GM23338 (cell line): ENCODE measurements around the gene CCL18. TPM values are rescaled to one million over a fixed set of nuclear protein-coding genes. Genes with fewer than 3 reads are reported as not detected.

Experiments
- ATAC-seq: fragments of 200-7000 bp; cut with Tn5 transposase; 3 replicates; pipeline ENCODE4 v1.9.1; 2020
- DNase-seq: peaks from one replicate; pipeline ENCODE4 v3.0.0-alpha.2; 2015; ENCODE audit warnings: low spot score
- H2AFZ ChIP-seq: fragments of 200-600 bp; sonication (generic); 2 replicates; pipeline ENCODE4 v1.8.0; 2016; ENCODE audit warnings: antibody characterized with exemption, mild to moderate bottlenecking, moderate library complexity
- H3F3A ChIP-seq: fragments of 200-600 bp; sonication (generic); replicated peaks from 2 replicates; pipeline ENCODE4 v1.8.0; 2017; ENCODE audit warnings: antibody characterized with exemption, mixed run types, low read depth
- H3K27ac ChIP-seq: fragments of 200-600 bp; sonication (generic); 2 replicates; pipeline ENCODE4 v1.6.1; 2016; ENCODE audit warnings: low read depth
- H3K27me3 ChIP-seq: fragments of 200-600 bp; sonication (generic); 2 replicates; pipeline ENCODE4 v1.8.0; 2016; ENCODE audit warnings: mild to moderate bottlenecking, mixed run types, moderate library complexity; ENCODE audit not compliant: insufficient read depth
- H3K36me3 ChIP-seq: fragments of 200-600 bp; sonication (generic); 2 replicates; pipeline ENCODE4 v1.8.0; 2016; ENCODE audit warnings: mild to moderate bottlenecking; ENCODE audit not compliant: insufficient read depth
- H3K4me1 ChIP-seq: fragments of 200-600 bp; sonication (generic); 2 replicates; pipeline ENCODE4 v1.8.0; 2016; ENCODE audit warnings: mild to moderate bottlenecking, moderate library complexity; ENCODE audit not compliant: insufficient read depth
- H3K4me2 ChIP-seq: fragments of 200-600 bp; sonication (generic); 2 replicates; pipeline ENCODE4 v1.7.1; 2017; ENCODE audit warnings: mixed run types
- H3K4me3 ChIP-seq: fragments of 200-600 bp; sonication (generic); 2 replicates; pipeline ENCODE4 v1.6.1; 2016; ENCODE audit warnings: mixed run types
- H3K79me2 ChIP-seq: fragments of 200-600 bp; sonication (generic); replicated peaks from 2 replicates; pipeline ENCODE4 v1.8.0; 2017; ENCODE audit warnings: mild to moderate bottlenecking; ENCODE audit not compliant: insufficient read depth
- H3K9me2 ChIP-seq: fragments of 200-600 bp; sonication (generic); 2 replicates; pipeline ENCODE4 v1.8.0; 2017; ENCODE audit not compliant: insufficient read depth
- H4K20me1 ChIP-seq: fragments of 200-600 bp; sonication (generic); replicated peaks from 2 replicates; pipeline ENCODE4 v1.8.0; 2017; ENCODE audit warnings: mild to moderate bottlenecking; ENCODE audit not compliant: insufficient read depth
- H3K27ac Mint-ChIP-seq: 2 replicates; pipeline ENCODE4 v1.8.0; 2020; ENCODE audit warnings: inconsistent platforms, mild to moderate bottlenecking, moderate library complexity, mixed read lengths
- H3K27me3 Mint-ChIP-seq: 3 replicates; pipeline ENCODE4 v1.8.0; 2022; ENCODE audit warnings: low read depth, mild to moderate bottlenecking, moderate library complexity, mixed read lengths, inconsistent platforms; ENCODE audit not compliant: insufficient read depth, poor library complexity
- H3K36me3 Mint-ChIP-seq: 3 replicates; pipeline ENCODE4 v1.8.0; 2021; ENCODE audit warnings: low read depth, mild to moderate bottlenecking, inconsistent platforms, moderate library complexity, mixed read lengths
- H3K4me1 Mint-ChIP-seq: 3 replicates; pipeline ENCODE4 v1.8.0; 2020; ENCODE audit warnings: mild to moderate bottlenecking, inconsistent platforms, mixed read lengths
- H3K4me3 Mint-ChIP-seq: 3 replicates; pipeline ENCODE4 v1.8.0; 2021; ENCODE audit warnings: moderate library complexity, mild to moderate bottlenecking, inconsistent platforms, mixed read lengths
- H3K9me3 Mint-ChIP-seq: 3 replicates; pipeline ENCODE4 v1.8.0; 2020; ENCODE audit warnings: moderate library complexity, mild to moderate bottlenecking, inconsistent platforms, mixed read lengths
- CTCF ChIP-seq, 2 experiments: fragments of 200-600 bp in 1 of 2; sonication (generic) in 1 of 2; conservative IDR thresholded peaks; 2 replicates each; pipeline versions ENCODE4 v1.5.1 to v1.6.1; 2016 to 2017; ENCODE audit warnings: antibody characterized with exemption in 2 of 2, low read depth in 2 of 2, mild to moderate bottlenecking in 2 of 2, moderate library complexity in 1 of 2
- ETS1 ChIP-seq: IDR thresholded peaks from 2 replicates; pipeline ENCODE4 v1.6.1; 2016; ENCODE audit warnings: antibody characterized with exemption
- EZH2 ChIP-seq: fragments of 200-600 bp; sonication (generic); IDR thresholded peaks from one replicate; pipeline ENCODE4 v1.8.0; 2017; ENCODE audit warnings: antibody characterized with exemption, mild to moderate bottlenecking, low read depth; ENCODE audit not compliant: unreplicated experiment
- POLR2AphosphoS5 ChIP-seq: IDR thresholded peaks from 2 replicates; pipeline ENCODE4 v1.6.1; 2016; ENCODE audit warnings: antibody characterized with exemption, low read depth
- REST ChIP-seq: IDR thresholded peaks from one replicate; pipeline ENCODE4 v1.6.1; 2018; ENCODE audit warnings: antibody characterized with exemption; ENCODE audit not compliant: unreplicated experiment
- STAT1 ChIP-seq: IDR thresholded peaks from one replicate; pipeline ENCODE4 v1.6.1; 2016; ENCODE audit warnings: antibody characterized with exemption; ENCODE audit not compliant: unreplicated experiment
- ZNF331 ChIP-seq: fragments of 250-450 bp; sonication (Bioruptor Pico); IDR thresholded peaks from 2 replicates; pipeline ENCODE4 v1.5.0; 2020; ENCODE audit warnings: low read depth, mild to moderate bottlenecking, moderate library complexity
- ZNF462 ChIP-seq: fragments of 250-450 bp; sonication (Bioruptor Pico); IDR thresholded peaks from 2 replicates; pipeline ENCODE4 v1.5.0; 2020; ENCODE audit warnings: mild to moderate bottlenecking, moderate library complexity
- polyA plus RNA-seq: library from polyadenylated mRNA; unstranded; fragments of >200 nt; fragmentation: Nextera tagmentation; extraction: Ambion mirVana; gene quantifications from 2 replicates; pipeline ENCODE4 v1.2.1, GENCODE V29; 2016
- total RNA-seq: library from RNA; depleted of rRNA; stranded (reverse); fragments of >200 nt; shearing (Covaris generic); gene quantifications from 2 replicates; pipeline ENCODE4 v1.2.3, GENCODE V29; 2014

Gene CCL18
- total and polyA plus RNA-seq, 2 experiments from 2014 or later = not detected

- no peaks in the 10 kb centered on the region; the same call in 2 of the 3 replicates for H3K9me3 Mint-ChIP-seq
- ATAC-seq (no peak), DNase-seq (no peak)
- H3K4me3 Mint-ChIP-seq = no peak overlapping the region
- Histone ChIP-seq H3K79me2 (no peaks in the 10 kb centered on the region), H3K27ac (no peak overlapping the region), H3K4me2 (no peak overlapping the region), H3K36me3 (no peaks in the 10 kb centered on the region), H3K27me3 (no peaks in the 10 kb centered on the region), H3K9me2 (no peaks in the 10 kb centered on the region), H4K20me1 (no peaks in the 10 kb centered on the region), H3K4me1 (no peaks in the 10 kb centered on the region), H2AFZ (no peak overlapping the region), H3K4me3 (no peak overlapping the region), H3F3A (no peaks in the 10 kb centered on the region)
- no peak for TF ChIP-seq REST
- no peak for TF ChIP-seq ZNF462 (CRISPR knock-in tag)
- no peak for TF ChIP-seq ZNF331 (CRISPR knock-in tag)
- no peak for TF ChIP-seq CTCF (conservative IDR thresholded peaks at IDR 0.05; ENCODE audit: low read depth in 2 of 2)
- TF ChIP-seq EZH2 = no peak
- TF ChIP-seq POLR2AphosphoS5 = no peak
- no peak for TF ChIP-seq STAT1
- TF ChIP-seq ETS1 = no peak
- H3K27ac Mint-ChIP-seq = no peak overlapping the region
- H3K27me3 Mint-ChIP-seq = peaks cover 2% of the 10 kb centered on the region
- no peaks in the 10 kb centered on the region for H3K36me3 Mint-ChIP-seq
- no peaks in the 10 kb centered on the region for H3K4me1 Mint-ChIP-seq
Observed at GRCh38 chr17:36104701-36105181, 40.7 kb downstream of the CCL18 start.
